Tibial nerve (tissue), 3 donors: Measurements from ENCODE around the gene MARCHF3.

Experiments used
- POLR2A ChIP-seq, 2 donors: fragments of 450-650 bp; IDR thresholded peaks; one replicate each; pipeline ENCODE4 v1.6.1; 2017; ENCODE audit warnings: antibody characterized with exemption in 2 of 2, mild to moderate bottlenecking in 2 of 2, moderate library complexity in 2 of 2
- TF ChIP-seq, protein P1 (sequence below), 5 experiments: fragments of 200-600 bp in 3 of 5; fragments of 450-650 bp in 2 of 5; sonication (generic) in 3 of 5; IDR thresholded peaks; one replicate each; pipeline ENCODE4 v1.5.1; 2016 to 2019; ENCODE audit warnings: antibody characterized with exemption in 5 of 5, mild to moderate bottlenecking in 3 of 5, moderate library complexity in 2 of 5

DNA sequence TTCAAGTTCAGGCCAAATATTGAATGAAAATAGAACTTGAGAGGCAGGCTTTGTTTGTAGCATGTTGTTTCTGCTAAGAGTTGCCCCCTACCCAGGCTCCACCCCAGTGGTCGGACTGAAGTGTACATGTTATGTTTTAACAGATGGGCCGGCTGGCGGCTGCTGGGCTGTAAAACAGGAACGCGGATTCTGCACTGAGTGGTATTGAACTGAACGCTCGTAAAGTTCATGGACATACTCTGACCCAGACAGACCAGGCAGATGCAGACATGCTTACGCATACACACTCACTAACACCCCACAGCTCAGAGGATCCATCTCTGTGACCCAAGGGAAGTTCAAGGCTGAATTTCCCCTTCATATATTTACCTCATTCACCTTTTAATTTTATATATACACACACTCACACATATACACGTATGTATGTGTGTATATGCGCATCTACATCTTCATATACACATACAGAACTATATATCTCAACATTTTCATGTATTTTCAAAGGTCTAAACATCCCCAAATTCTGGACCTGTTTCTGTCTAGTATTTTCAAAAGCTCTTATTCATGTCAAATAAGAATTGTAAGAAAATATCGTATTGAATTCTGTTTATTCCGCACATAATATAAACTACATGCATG, 1.4 kb downstream of the MARCHF3 start:
- no peak for TF ChIP-seq POLR2A (IDR thresholded peaks at IDR 0.05)
- TF ChIP-seq, protein P1, sequence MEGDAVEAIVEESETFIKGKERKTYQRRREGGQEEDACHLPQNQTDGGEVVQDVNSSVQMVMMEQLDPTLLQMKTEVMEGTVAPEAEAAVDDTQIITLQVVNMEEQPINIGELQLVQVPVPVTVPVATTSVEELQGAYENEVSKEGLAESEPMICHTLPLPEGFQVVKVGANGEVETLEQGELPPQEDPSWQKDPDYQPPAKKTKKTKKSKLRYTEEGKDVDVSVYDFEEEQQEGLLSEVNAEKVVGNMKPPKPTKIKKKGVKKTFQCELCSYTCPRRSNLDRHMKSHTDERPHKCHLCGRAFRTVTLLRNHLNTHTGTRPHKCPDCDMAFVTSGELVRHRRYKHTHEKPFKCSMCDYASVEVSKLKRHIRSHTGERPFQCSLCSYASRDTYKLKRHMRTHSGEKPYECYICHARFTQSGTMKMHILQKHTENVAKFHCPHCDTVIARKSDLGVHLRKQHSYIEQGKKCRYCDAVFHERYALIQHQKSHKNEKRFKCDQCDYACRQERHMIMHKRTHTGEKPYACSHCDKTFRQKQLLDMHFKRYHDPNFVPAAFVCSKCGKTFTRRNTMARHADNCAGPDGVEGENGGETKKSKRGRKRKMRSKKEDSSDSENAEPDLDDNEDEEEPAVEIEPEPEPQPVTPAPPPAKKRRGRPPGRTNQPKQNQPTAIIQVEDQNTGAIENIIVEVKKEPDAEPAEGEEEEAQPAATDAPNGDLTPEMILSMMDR (IDR thresholded peaks at IDR 0.05), result no peak
